K562 (cell line): ENCODE measurements around the gene TMCC2. TPM values are rescaled to one million over a fixed set of nuclear protein-coding genes. Genes with fewer than 3 reads are reported as not detected.

Source experiments
- ATAC-seq: fragments of 200-7000 bp; cut with Tn5 transposase; 3 replicates; pipeline ENCODE4 v1.9.1; 2020; ENCODE audit warnings: moderate library complexity
- BruUV-seq: library from RNA; stranded (reverse); fragments of 400-500 nt; replicated peaks from 2 replicates; lab custom pipeline; 2021; lab: Mats Ljungman, UMichigan
- CTCF ChIA-PET: fragments of 300-600 bp; formaldehyde crosslinking; extraction: SDS; loops from one replicate; lab custom pipeline; 2021; ENCODE audit warnings: low intra/inter-chr PET ratio; lab: Yijun Ruan, JAX
- POLR2A ChIA-PET: fragments of 300-600, 350-650 bp; sonication (Branson Sonifier 250); formaldehyde crosslinking; extraction: SDS; loops from one replicate; lab custom pipeline; 2021; ENCODE audit warnings: antibody characterized with exemption, inconsistent platforms; lab: Yijun Ruan, JAX
- DNase-seq, 4 experiments: peaks; one replicate each; pipeline versions ENCODE4 v3.0.0 to v3.0.0-alpha.2; 2011 to 2018; ENCODE audit warnings: low spot score in 3 of 4, mixed read lengths in 3 of 4; ENCODE audit errors: extremely low read depth in 1 of 4
- FAIRE-seq: peaks from 2 replicates; lab custom pipeline; 2011; peaks lifted over from hg19 to GRCh38; lab: Jason Lieb, UNC
- H2AFZ ChIP-seq: 2 replicates; pipeline ENCODE4 v1.6.0; 2011; ENCODE audit warnings: low read depth, low read length, control low read depth, inconsistent platforms
- H3K27ac ChIP-seq: fragments of 200-600 bp; 3 replicates; pipeline ENCODE4 v1.8.0; 2011; ENCODE audit warnings: low read depth, mild to moderate bottlenecking, control low read depth, inconsistent platforms, low read length, moderate library complexity, mixed read lengths; ENCODE audit errors: extremely low read depth
- H3K27me3 ChIP-seq, 2 experiments: fragments of 300-600 bp in 1 of 2; 2 replicates in 1 of 2; 3 replicates in 1 of 2; pipeline versions ENCODE4 v1.6.0 to v1.8.0; 2011; ENCODE audit warnings: inconsistent platforms in 2 of 2, low read length in 2 of 2, mild to moderate bottlenecking in 1 of 2, mixed read lengths in 1 of 2, moderate library complexity in 1 of 2; ENCODE audit not compliant: control insufficient read depth in 2 of 2, insufficient read depth in 2 of 2
- H3K36me3 ChIP-seq: fragments of 300-600 bp; 3 replicates; pipeline ENCODE4 v1.8.0; 2011; ENCODE audit warnings: mild to moderate bottlenecking, low read length, inconsistent platforms; ENCODE audit not compliant: control insufficient read depth, insufficient read depth
- H3K4me1 ChIP-seq, 2 experiments: fragments of 200-600 bp in 1 of 2; replicated peaks in 1 of 2; 2 replicates in 1 of 2; 3 replicates in 1 of 2; pipeline versions ENCODE4 v1.5.1 to v1.8.0; 2011; ENCODE audit warnings: inconsistent platforms in 2 of 2, low read length in 2 of 2, mild to moderate bottlenecking in 1 of 2, mixed read lengths in 1 of 2, moderate library complexity in 1 of 2; ENCODE audit not compliant: control insufficient read depth in 2 of 2, insufficient read depth in 2 of 2
- H3K4me2 ChIP-seq: 2 replicates; pipeline ENCODE4 v1.6.1; 2011; ENCODE audit warnings: low read length, control low read depth, inconsistent platforms, mixed read lengths; ENCODE audit not compliant: insufficient read depth
- H3K4me3 ChIP-seq: fragments of 200-600 bp; sonication (generic), shearing (Covaris generic); 2 replicates; pipeline ENCODE4 v1.5.1; 2016; ENCODE audit warnings: control low read depth, inconsistent platforms
- H3K79me2 ChIP-seq: fragments of 200-600 bp; 3 replicates; pipeline ENCODE4 v1.8.0; 2011; ENCODE audit warnings: low read length, inconsistent platforms; ENCODE audit not compliant: control insufficient read depth, insufficient read depth
- H3K9ac ChIP-seq, 2 experiments: 2 replicates each; pipeline versions ENCODE4 v1.6.0 to v1.6.1; 2011; ENCODE audit warnings: low read depth in 2 of 2, low read length in 2 of 2, control low read depth in 1 of 2, inconsistent platforms in 1 of 2, mild to moderate bottlenecking in 1 of 2, mixed read lengths in 1 of 2; ENCODE audit not compliant: insufficient read depth in 1 of 2
- H3K9me1 ChIP-seq: one replicate; pipeline ENCODE4 v1.6.0; 2011; ENCODE audit warnings: inconsistent platforms, mild to moderate bottlenecking, low read length, moderate library complexity; ENCODE audit not compliant: control insufficient read depth, insufficient read depth
- H3K9me3 ChIP-seq: replicated peaks from 2 replicates; pipeline ENCODE4 v1.5.1; 2011; ENCODE audit warnings: low read depth, low read length, inconsistent platforms; ENCODE audit not compliant: control insufficient read depth, insufficient read depth
- H4K20me1 ChIP-seq: replicated peaks from 2 replicates; pipeline ENCODE4 v1.6.1; 2011; ENCODE audit warnings: low read length, inconsistent platforms, mixed read lengths; ENCODE audit not compliant: control insufficient read depth, insufficient read depth
- DPF2 ChIP-seq: fragments of 450-650 bp; IDR thresholded peaks from 2 replicates; pipeline ENCODE4 v1.6.1; 2016
- GTF2F1 ChIP-seq: IDR thresholded peaks from 2 replicates; pipeline ENCODE4 v1.6.1; 2011; ENCODE audit warnings: low read depth, low read length, improper control_type of control experiment
- HDAC6 ChIP-seq: IDR thresholded peaks from 2 replicates; pipeline ENCODE4 v1.6.1; 2012; ENCODE audit warnings: low read depth, mild to moderate bottlenecking, control low read depth, inconsistent platforms, low read length, moderate library complexity
- HEY1 ChIP-seq: fragments of 250-450 bp; sonication (Bioruptor Pico); IDR thresholded peaks from 2 replicates; pipeline ENCODE4 v1.5.0; 2020; ENCODE audit warnings: mild to moderate bottlenecking, moderate library complexity, borderline replicate concordance
- MAFG ChIP-seq: fragments of 450-650 bp; conservative IDR thresholded peaks from 2 replicates; pipeline ENCODE4 v1.6.1; 2016; ENCODE audit warnings: missing genetic modification characterization, missing compliant biosample characterization
- NFE2L1 ChIP-seq: fragments of 450-650 bp; IDR thresholded peaks from 2 replicates; pipeline ENCODE4 v1.6.1; 2016; ENCODE audit warnings: missing genetic modification characterization, low read depth, mild to moderate bottlenecking, missing compliant biosample characterization, moderate library complexity, borderline replicate concordance
- NFRKB ChIP-seq: fragments of 450-650 bp; IDR thresholded peaks from 2 replicates; pipeline ENCODE4 v1.6.1; 2016; ENCODE audit warnings: low read depth
- RBM25 ChIP-seq: fragments of 200-400 bp; formaldehyde crosslinking; IDR thresholded peaks from 2 replicates; pipeline ENCODE4 v1.6.1; 2018; ENCODE audit warnings: low read length, low read depth, moderate library complexity; ENCODE audit not compliant: severe bottlenecking
- SPI1 ChIP-seq: IDR thresholded peaks from 2 replicates; pipeline ENCODE4 v1.6.1; 2011; ENCODE audit warnings: low read depth, low read length, control low read depth, borderline replicate concordance
- TCF7L2 ChIP-seq: fragments of 150-350 bp; IDR thresholded peaks from 2 replicates; pipeline ENCODE4 v1.6.1; 2016; ENCODE audit warnings: low read depth, mild to moderate bottlenecking, low read length, moderate library complexity
- ZC3H4 ChIP-seq: sonication (generic); formaldehyde crosslinking; IDR thresholded peaks from 2 replicates; pipeline ENCODE4 v1.9.0; 2021; ENCODE audit warnings: missing genetic modification reagents, borderline replicate concordance
- ZNF184 ChIP-seq: sonication (generic); formaldehyde crosslinking; IDR thresholded peaks from 2 replicates; pipeline ENCODE4 v1.5.0; 2020; ENCODE audit warnings: missing genetic modification reagents
- ZNF707 ChIP-seq: fragments of 250-450 bp; sonication (Bioruptor Pico); conservative IDR thresholded peaks from 2 replicates; pipeline ENCODE4 v1.8.0; 2022; ENCODE audit warnings: inconsistent platforms, mild to moderate bottlenecking, moderate library complexity
- ZNF830 ChIP-seq: fragments of 250-450 bp; sonication (Bioruptor Pico); IDR thresholded peaks from 2 replicates; pipeline ENCODE4 v1.5.0; 2021; ENCODE audit warnings: mild to moderate bottlenecking
- WGBS: fragments of 100-300 bp; shearing (Covaris generic); methylation state at CpG from one replicate; pipeline ENCODE4 v1.1.6; 2016; ENCODE audit warnings: low coverage, mixed read lengths; ENCODE audit not compliant: insufficient coverage; ENCODE audit errors: missing lambda C conversion rate; 5-methylcytosine and 5-hydroxymethylcytosine counted together
- in situ Hi-C: fragments of 300-500 bp; cut with MboI; formaldehyde crosslinking; loops from 4 replicates; pipeline ENCODE4 v1.15.0; 2018; ENCODE audit warnings: inconsistent platforms, mixed read lengths
- intact Hi-C: fragments of 100-400 bp; cut with micrococcal nuclease; formaldehyde crosslinking; loops from 2 replicates; pipeline ENCODE4 v1.14.2; 2022
- polyA plus RNA-seq, 8 experiments: library from polyadenylated mRNA; depleted of rRNA in 4 of 8; stranded (reverse) in 5 of 8; unstranded in 3 of 8; fragments of >200 nt; fragmentation: Nextera tagmentation in 2 of 8; fragmentation: Illumina TruSeq in 1 of 8; extraction: Ambion mirVana in 2 of 8; extraction: Trizol in 1 of 8; gene quantifications; 2 replicates each; pipeline versions ENCODE4 v1.2.1 to v1.2.3, GENCODE V29; 2011 to 2014; ENCODE audit warnings: inconsistent platforms in 1 of 8, missing spikeins in 1 of 8
- total RNA-seq, 7 experiments: library from RNA; depleted of rRNA in 6 of 7; stranded (reverse); fragments of >200 nt in 6 of 7; fragmentation: Illumina TruSeq in 2 of 7; extraction: Trizol in 2 of 7; gene quantifications; 2 replicates each; pipeline versions ENCODE4 v1.2.1 to v1.2.3, GENCODE V29; 2011 to 2021; ENCODE audit warnings: low replicate concordance in 1 of 7
- TF ChIP-seq, protein P1 (sequence below): fragments of 250-450 bp; sonication (Bioruptor Pico); IDR thresholded peaks from 2 replicates; pipeline ENCODE4 v1.8.0; 2022; ENCODE audit warnings: moderate library complexity, mild to moderate bottlenecking, inconsistent platforms
- TF ChIP-seq, protein P2 (sequence below): fragments of 450-650 bp; formaldehyde crosslinking; IDR thresholded peaks from 2 replicates; pipeline ENCODE4 v1.4.0; 2020; ENCODE audit warnings: mild to moderate bottlenecking

TMCC2 gene
- total and polyA plus RNA-seq, 9 of the 15 experiments (the other 6 are each of a cell fraction or from before 2014, with no cell fraction given): 0.06 to 1.8 (median 0.98) TPM

DNA sequence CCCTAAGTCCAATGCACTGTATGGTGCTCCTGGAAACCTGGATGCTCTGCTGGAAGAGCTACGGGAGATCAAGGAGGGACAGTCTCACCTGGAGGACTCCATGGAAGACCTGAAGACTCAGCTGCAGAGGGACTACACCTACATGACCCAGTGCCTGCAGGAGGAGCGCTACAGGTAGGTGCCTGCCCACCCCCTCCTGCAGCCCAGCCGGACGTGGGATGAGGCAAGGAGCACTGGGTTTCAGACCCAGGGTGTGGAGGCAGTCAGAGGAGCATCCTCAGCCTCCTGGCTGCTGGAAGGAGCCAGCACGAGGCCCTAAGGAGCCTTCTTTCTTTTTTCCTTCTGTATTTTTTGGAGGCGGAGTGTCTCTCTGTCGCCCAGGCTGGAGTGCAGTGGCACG, 42.0 kb downstream of the TMCC2 start:
- TF ChIP-seq ZNF707 (CRISPR knock-in tag): no peak
- no peak for TF ChIP-seq GTF2F1
- TF ChIP-seq DPF2: no peak
- TF ChIP-seq NFE2L1: no peak
- TF ChIP-seq ZNF830 (CRISPR knock-in tag): no peak
- TF ChIP-seq, protein P1, sequence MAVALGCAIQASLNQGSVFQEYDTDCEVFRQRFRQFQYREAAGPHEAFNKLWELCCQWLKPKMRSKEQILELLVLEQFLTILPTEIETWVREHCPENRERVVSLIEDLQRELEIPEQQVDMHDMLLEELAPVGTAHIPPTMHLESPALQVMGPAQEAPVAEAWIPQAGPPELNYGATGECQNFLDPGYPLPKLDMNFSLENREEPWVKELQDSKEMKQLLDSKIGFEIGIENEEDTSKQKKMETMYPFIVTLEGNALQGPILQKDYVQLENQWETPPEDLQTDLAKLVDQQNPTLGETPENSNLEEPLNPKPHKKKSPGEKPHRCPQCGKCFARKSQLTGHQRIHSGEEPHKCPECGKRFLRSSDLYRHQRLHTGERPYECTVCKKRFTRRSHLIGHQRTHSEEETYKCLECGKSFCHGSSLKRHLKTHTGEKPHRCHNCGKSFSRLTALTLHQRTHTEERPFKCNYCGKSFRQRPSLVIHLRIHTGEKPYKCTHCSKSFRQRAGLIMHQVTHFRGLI (CRISPR knock-in tag): no peak
- no peak for TF ChIP-seq MAFG (tag)
- no peak for TF ChIP-seq HEY1
- no peak for TF ChIP-seq NFRKB
- TF ChIP-seq ZC3H4: no peak
- TF ChIP-seq, protein P2, sequence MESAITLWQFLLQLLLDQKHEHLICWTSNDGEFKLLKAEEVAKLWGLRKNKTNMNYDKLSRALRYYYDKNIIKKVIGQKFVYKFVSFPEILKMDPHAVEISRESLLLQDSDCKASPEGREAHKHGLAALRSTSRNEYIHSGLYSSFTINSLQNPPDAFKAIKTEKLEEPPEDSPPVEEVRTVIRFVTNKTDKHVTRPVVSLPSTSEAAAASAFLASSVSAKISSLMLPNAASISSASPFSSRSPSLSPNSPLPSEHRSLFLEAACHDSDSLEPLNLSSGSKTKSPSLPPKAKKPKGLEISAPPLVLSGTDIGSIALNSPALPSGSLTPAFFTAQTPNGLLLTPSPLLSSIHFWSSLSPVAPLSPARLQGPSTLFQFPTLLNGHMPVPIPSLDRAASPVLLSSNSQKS (CRISPR knock-in tag): no peak
- TF ChIP-seq SPI1: no peak
- TF ChIP-seq HDAC6: no peak
- no peak for TF ChIP-seq ZNF184 (CRISPR knock-in tag)
- TF ChIP-seq TCF7L2: no peak
- TF ChIP-seq RBM25: no peak
- Histone ChIP-seq H3K79me2 (no peaks in the 10 kb centered on the region), H3K27me3 (0 out of 5 replicates have a peak, but pooled peaks cover 0 to 3% of the 10 kb centered on the region in 2 experiments), H3K36me3 (no peaks in the 10 kb centered on the region), H3K27ac (no peak overlapping the region), H3K9ac (no peak overlapping the region), H3K4me3 (no peak overlapping the region), H3K9me3 (no peaks in the 10 kb centered on the region), H4K20me1 (no peaks in the 10 kb centered on the region), H3K4me2 (no peak overlapping the region), H3K9me1 (no peaks in the 10 kb centered on the region), H3K4me1 (peaks cover 26 to 47% of the 10 kb centered on the region in 2 experiments), H2AFZ (no peak overlapping the region)
- intact Hi-C loops (no loop called here), in situ Hi-C loops (no loop called here)
- FAIRE-seq (no peak), ATAC-seq (no peak), DNase-seq (no peak)
- no TSS peak for BruUV-seq
- ChIA-PET POLR2A (interaction anchor here (0.6 to 1.1 kb wide), 3 partner anchors 12 to 18 kb away, joined by 3 to 4 read pairs (median 3); no protein-coding TSS in a partner anchor), CTCF (no interaction called here)
- 67% methylated on average over 8 of the region's 8 CpGs for WGBS
